K562 treated with DMSO at 1 percent for 24 hours (cell line): ENCODE data around the gene GABRB2. TPM values are rescaled to one million over a fixed set of nuclear protein-coding genes. Genes with fewer than 3 reads are reported as not detected.

Experiments
- total RNA-seq: library from RNA; unstranded; fragments of 300-600 nt; gene quantifications from 2 replicates; pipeline ENCODE4 v1.2.3, GENCODE V29; 2022; ENCODE audit warnings: low read depth; ENCODE audit not compliant: insufficient read depth

Gene GABRB2
- total RNA-seq = not detected in 2 replicates

GRCh38 chr5:161546470-161547301 lies at the start of gene GABRB2:
GABRB2 (minus strand) TSS chr5:161546725; CDS start chr5:161546643, 82 bp downstream.

Other genes with a start within 250 kb of the GABRB2 start
- gene GABRA6, start 139.0 kb upstream of the GABRB2 start, total RNA-seq = not detected in 2 replicates